Epithelial cell of esophagus (primary cell): ENCODE results near the gene NEK7.

Source experiments
- DNase-seq: peaks from one replicate; pipeline ENCODE4 v3.0.0; 2010; ENCODE audit warnings: low read depth
- H3K4me3 ChIP-seq: 2 replicates; pipeline ENCODE4 v1.5.1; 2011; ENCODE audit warnings: mild to moderate bottlenecking, low read length, control low read depth
- TF ChIP-seq, protein P1 (sequence below): IDR thresholded peaks from 2 replicates; pipeline ENCODE4 v1.5.1; 2011; ENCODE audit warnings: low read depth, mild to moderate bottlenecking, low read length, control low read depth, inconsistent platforms; ENCODE audit not compliant: insufficient read depth; ENCODE audit errors: missing control alignments

Gene NEK7

DNA sequence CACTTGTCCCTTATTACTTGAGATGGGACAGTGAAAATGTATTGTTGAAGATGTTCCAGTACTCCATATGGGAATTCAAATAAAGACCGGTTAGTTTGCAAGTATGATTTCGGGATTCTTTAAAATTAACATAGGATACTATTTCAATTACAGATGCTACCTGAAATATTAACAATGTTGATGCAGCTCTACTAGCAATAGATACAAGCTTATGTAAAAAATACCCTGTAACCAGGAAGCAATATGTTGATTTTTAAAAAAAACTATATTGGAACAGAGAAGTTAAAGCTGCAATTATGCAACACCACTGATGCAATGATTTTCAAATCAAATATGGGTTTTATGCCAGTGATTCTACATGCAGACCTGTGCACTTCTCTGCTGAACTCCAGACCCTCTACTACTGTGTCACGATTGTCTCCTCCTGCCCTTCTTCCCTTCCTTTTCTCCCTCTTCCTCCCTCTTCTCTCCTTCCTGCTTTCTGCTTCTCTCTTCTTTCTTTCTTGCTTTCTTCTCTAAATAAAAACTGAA, 204.5 kb downstream of the NEK7 start:
- DNase-seq, result no peak

DNA sequence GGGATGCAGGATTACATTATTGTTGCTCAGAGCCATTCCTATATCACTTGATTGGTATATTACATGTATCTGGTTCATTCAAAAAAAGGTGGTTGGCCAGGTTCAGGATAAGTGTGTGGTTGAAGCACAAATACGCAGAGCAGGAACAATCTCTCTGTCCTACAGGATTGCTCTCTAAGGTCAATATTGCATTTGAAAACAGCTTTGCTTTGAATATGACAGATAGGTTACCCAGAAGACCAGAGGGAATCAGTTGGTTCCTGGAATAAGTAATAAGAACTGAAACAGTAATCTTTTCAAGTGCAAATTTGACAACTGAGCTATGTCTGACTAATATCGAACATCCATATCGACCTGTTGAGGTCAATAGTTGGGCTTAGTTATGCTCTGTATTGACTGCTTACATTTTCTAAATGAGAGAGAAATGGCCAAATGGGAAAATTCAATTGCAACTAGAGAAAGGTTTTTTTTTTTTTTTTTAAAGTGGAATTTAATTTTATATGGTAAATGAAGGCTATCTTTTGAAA, 206.9 kb downstream of the NEK7 start:
- TF ChIP-seq, protein P1, sequence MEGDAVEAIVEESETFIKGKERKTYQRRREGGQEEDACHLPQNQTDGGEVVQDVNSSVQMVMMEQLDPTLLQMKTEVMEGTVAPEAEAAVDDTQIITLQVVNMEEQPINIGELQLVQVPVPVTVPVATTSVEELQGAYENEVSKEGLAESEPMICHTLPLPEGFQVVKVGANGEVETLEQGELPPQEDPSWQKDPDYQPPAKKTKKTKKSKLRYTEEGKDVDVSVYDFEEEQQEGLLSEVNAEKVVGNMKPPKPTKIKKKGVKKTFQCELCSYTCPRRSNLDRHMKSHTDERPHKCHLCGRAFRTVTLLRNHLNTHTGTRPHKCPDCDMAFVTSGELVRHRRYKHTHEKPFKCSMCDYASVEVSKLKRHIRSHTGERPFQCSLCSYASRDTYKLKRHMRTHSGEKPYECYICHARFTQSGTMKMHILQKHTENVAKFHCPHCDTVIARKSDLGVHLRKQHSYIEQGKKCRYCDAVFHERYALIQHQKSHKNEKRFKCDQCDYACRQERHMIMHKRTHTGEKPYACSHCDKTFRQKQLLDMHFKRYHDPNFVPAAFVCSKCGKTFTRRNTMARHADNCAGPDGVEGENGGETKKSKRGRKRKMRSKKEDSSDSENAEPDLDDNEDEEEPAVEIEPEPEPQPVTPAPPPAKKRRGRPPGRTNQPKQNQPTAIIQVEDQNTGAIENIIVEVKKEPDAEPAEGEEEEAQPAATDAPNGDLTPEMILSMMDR, result no peak
- DNase-seq, result no peak
- no peak overlapping the region for H3K4me3 ChIP-seq

More for the DNA sequence above, 204.5 kb downstream of the NEK7 start:
- TF ChIP-seq, protein P1, result no peak
- no peak overlapping the region for H3K4me3 ChIP-seq

DNA sequence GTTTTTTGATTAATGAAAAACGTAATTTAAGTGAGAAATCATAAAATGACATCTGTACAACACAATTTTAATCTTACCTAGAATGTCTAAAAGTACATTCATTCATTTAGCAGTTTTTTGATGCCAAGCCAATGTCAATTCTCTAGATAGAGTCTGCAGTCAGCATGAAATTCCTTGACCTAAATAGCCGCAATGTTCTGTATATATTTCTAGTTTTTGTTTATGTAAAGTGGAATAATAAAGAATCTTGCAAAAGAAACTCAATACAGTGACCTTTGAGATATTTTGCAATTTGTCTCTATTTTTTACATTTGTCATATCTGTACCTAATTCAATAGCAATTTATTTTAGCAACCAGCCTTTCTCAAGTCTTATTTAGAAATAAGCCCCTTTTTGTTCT, 207.7 kb downstream of the NEK7 start:
- H3K4me3 ChIP-seq, result no peak overlapping the region
- no peak for DNase-seq
- TF ChIP-seq, protein P1, result no peak

DNA sequence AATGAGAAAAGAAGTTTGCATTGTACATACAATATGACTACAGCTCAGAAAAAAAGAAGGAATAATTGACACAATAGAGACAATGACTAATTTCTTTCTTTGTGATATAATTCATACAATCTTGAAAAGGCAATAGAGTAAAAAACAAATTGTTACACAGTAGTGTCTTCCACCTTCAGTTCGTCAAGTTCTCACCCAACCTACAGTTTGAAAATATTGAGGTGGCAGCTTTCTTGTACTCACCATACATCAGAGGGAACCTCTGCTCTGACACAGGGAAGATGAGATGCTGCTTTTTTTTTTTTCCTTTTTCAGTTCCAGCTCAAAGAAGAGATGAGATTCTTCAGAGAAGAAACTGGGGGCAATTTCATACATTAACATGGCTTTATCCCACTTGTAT, 210.5 kb downstream of the NEK7 start:
- H3K4me3 ChIP-seq, result no peak overlapping the region
- TF ChIP-seq, protein P1, result no peak
- no peak for DNase-seq

DNA sequence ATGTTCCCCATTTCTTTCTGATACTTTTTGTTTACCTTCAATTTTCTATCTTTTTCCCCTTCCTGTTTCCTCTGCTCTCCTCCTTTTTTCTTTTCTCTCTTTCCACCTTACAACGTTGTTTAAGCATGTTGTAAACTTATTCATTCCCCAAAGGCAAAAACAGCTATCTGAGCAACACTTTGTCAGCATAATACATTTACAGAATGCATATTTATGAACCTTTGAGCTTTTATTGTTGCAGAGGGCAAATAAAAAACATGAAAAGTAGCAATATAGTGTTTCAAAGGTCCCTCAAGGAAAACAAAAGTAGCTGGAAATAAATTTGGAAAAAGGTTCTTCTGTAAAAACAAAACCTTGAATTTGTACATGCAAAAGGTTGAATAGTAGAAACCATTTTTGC, 214.2 kb downstream of the NEK7 start:
- H3K4me3 ChIP-seq, result no peak overlapping the region
- TF ChIP-seq, protein P1, result no peak
- DNase-seq, result no peak
